Neural progenitor cell (in vitro differentiated cells): ENCODE results near the gene CPSF7.

Experiments used
- CTCF ChIP-seq: fragments of 200-600 bp; sonication (generic); IDR thresholded peaks from 2 replicates; pipeline ENCODE4 v1.5.1; 2017; ENCODE audit warnings: antibody characterized with exemption, mild to moderate bottlenecking
- EZH2 ChIP-seq: fragments of 200-600 bp; sonication (generic); IDR thresholded peaks from 2 replicates; pipeline ENCODE4 v1.6.1; 2017; ENCODE audit warnings: antibody characterized with exemption, mild to moderate bottlenecking, moderate library complexity
- EZH2phosphoT487 ChIP-seq: fragments of 200-600 bp; sonication (generic); IDR thresholded peaks from 2 replicates; pipeline ENCODE4 v1.6.1; 2017; ENCODE audit warnings: antibody characterized with exemption

- TF ChIP-seq CTCF (no peak), EZH2 (no peak), EZH2phosphoT487 (no peak)
Observed at GRCh38 chr11:61362542-61362875, 67.3 kb downstream of the CPSF7 start.
